OCI-LY7 (cell line): ENCODE measurements around the gene XCL1.

Experiments used
- EZH2phosphoT487 ChIP-seq: fragments of 200-600 bp; sonication (generic); IDR thresholded peaks from 2 replicates; pipeline ENCODE4 v1.6.1; 2018; ENCODE audit warnings: low read depth, borderline replicate concordance, mild to moderate bottlenecking, mixed run types, antibody characterized with exemption, low read length, moderate library complexity, mixed read lengths
- TF ChIP-seq, protein P1 (sequence below): fragments of 200-600 bp; sonication (generic); conservative IDR thresholded peaks from 2 replicates; pipeline ENCODE4 v1.5.1; 2014; ENCODE audit warnings: mild to moderate bottlenecking, antibody characterized with exemption, low read length, moderate library complexity, mixed read lengths

GRCh38 chr1:168535536-168535935, 40.9 kb upstream of the XCL1 start:
- TF ChIP-seq, protein P1, sequence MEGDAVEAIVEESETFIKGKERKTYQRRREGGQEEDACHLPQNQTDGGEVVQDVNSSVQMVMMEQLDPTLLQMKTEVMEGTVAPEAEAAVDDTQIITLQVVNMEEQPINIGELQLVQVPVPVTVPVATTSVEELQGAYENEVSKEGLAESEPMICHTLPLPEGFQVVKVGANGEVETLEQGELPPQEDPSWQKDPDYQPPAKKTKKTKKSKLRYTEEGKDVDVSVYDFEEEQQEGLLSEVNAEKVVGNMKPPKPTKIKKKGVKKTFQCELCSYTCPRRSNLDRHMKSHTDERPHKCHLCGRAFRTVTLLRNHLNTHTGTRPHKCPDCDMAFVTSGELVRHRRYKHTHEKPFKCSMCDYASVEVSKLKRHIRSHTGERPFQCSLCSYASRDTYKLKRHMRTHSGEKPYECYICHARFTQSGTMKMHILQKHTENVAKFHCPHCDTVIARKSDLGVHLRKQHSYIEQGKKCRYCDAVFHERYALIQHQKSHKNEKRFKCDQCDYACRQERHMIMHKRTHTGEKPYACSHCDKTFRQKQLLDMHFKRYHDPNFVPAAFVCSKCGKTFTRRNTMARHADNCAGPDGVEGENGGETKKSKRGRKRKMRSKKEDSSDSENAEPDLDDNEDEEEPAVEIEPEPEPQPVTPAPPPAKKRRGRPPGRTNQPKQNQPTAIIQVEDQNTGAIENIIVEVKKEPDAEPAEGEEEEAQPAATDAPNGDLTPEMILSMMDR = no peak
- TF ChIP-seq EZH2phosphoT487 = no peak
